ENCODE data around the gene S100A1. TPM values are rescaled to one million over a fixed set of nuclear protein-coding genes. Genes with fewer than 3 reads are reported as not detected.
"Not testable (repeated sequence)": the region's sequence is repeated elsewhere in the genome, so short reads cannot be mapped to it uniquely, and the experiment has no call there.

The S100A1 gene
- total RNA-seq, 3 donors from 2014 or later (not counting 1 experiment from before 2014, with no cell fraction given): not detected

DNA sequence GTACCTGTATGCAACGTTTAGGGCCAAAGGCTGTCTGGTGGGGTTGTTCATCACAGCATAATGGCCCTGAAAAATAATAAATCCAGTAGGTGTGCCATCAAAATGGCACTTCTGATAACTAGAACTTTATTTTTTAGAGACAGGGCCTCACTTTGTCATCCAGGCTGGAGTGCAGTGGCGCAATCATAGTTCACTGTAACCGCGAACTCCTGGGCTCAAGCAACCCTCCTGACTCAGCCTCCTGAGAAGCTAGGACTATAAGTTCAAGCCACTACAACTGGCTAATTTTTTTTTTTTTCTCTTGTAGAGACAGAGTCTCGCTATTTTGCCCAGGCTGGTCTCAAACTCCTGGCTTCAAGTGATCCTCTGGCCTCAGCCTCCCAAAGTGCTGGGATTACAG lies 35.0 kb downstream of the S100A1 start:
- Mint-ChIP-seq H3K27me3 (ENCODE audit: low read depth in 2 of 2) (no peaks in the 10 kb centered on the region), H3K4me1 (peaks cover 13 to 14% of the 10 kb centered on the region in 2 donors), H3K9me3 (no peaks in the 10 kb centered on the region), H3K36me3 (peaks cover 9% of the 10 kb centered on the region), H3K27ac (no peak overlapping the region), H3K4me3 (no peak overlapping the region)
- no peak for ATAC-seq
- no peak for TF ChIP-seq CTCF (IDR thresholded peaks at IDR 0.05)
- Histone ChIP-seq H3K4me1 (ENCODE audit: control insufficient read depth, insufficient read depth, low read length) (peaks cover 13% of the 10 kb centered on the region), H3K27me3 (ENCODE audit: control insufficient read depth, insufficient read depth, low read length) (no peaks in the 10 kb centered on the region), H3K27ac (ENCODE audit: low read length) (no peak overlapping the region), H3K4me3 (ENCODE audit: low read length) (no peak overlapping the region), H3K36me3 (ENCODE audit: control insufficient read depth, insufficient read depth, low read length) (peaks cover 77% of the 10 kb centered on the region), H3K9me3 (ENCODE audit: control insufficient read depth, insufficient read depth, low read length) (no peaks in the 10 kb centered on the region)
- intact Hi-C loops (cut with micrococcal nuclease): no loop called here
- 93% methylated on average over 5 of the region's 5 CpGs for WGBS (ENCODE audit: insufficient coverage)
- no peak for DNase-seq

DNA sequence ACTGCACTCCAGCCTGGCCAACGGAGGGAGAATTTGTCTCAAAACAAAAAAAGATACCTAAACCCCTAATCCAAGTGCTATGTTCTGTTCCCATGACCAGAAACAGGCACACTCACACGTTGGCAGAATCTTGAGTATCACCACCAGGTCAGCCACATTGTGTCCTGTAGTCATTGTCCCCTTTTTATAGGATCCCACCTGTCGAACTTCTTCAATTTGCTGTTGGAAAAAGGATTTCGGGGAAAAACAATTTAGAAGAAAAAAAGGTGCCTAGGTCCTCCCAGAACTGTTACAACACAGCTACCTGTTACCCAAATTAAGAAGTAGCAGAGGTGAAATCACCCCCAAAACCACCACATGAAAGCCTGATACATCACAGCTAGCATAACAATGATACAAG lies 39.2 kb downstream of the S100A1 start:
- H3K4me3 Mint-ChIP-seq: no peak overlapping the region
- H3K27me3 ChIP-seq (ENCODE audit: control insufficient read depth, insufficient read depth, low read length): no peaks in the 10 kb centered on the region
- H3K27me3 Mint-ChIP-seq (ENCODE audit: low read depth in 2 of 2): no peaks in the 10 kb centered on the region
- WGBS (ENCODE audit: insufficient coverage): 99% methylated on average over 4 of the region's 4 CpGs
- peak overlapping the region in 1 of 2 donors; percentile 23 for H3K27ac Mint-ChIP-seq
- peaks cover 11% of the 10 kb centered on the region for H3K36me3 Mint-ChIP-seq
- H3K9me3 Mint-ChIP-seq: no peaks in the 10 kb centered on the region
- H3K27ac ChIP-seq (ENCODE audit: low read length): no peak overlapping the region
- intact Hi-C loops (cut with micrococcal nuclease): no loop called here
- H3K4me1 Mint-ChIP-seq: peaks cover 8 to 10% of the 10 kb centered on the region in 2 donors
- DNase-seq (no peak), ATAC-seq (no peak)
- H3K9me3 ChIP-seq (ENCODE audit: control insufficient read depth, insufficient read depth, low read length): no peaks in the 10 kb centered on the region
- TF ChIP-seq CTCF (IDR thresholded peaks at IDR 0.05): no peak
- H3K36me3 ChIP-seq (ENCODE audit: control insufficient read depth, insufficient read depth, low read length): peaks cover 72% of the 10 kb centered on the region
- no peak overlapping the region for H3K4me3 ChIP-seq (ENCODE audit: low read length)
- peaks cover 20% of the 10 kb centered on the region for H3K4me1 ChIP-seq (ENCODE audit: control insufficient read depth, insufficient read depth, low read length)

DNA sequence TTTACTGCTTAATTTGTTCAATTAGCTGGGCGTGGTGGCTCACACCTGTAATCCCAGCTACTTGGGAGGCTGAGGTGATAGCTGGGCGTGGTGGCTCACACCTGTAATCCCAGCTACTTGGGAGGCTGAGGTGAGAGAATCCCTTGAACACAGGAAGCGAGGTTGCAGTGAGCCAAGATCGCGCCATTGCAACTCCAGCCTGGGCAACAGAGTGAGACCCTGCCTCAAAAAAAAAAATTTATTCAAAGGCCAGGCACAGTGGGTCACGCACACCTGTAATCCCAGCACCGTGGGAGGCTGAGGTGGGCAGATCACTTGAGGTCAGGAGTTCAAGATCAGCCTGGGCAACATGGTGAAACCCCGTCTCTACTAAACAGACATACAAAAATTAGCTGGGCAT lies 40.4 kb downstream of the S100A1 start:
- Mint-ChIP-seq H3K36me3 (peaks cover 11% of the 10 kb centered on the region), H3K27ac (peak overlapping the region in 1 of 2 donors; percentile 23)
- H3K4me3 Mint-ChIP-seq; H3K27me3 Mint-ChIP-seq (ENCODE audit: low read depth in 2 of 2); H3K4me3 ChIP-seq (ENCODE audit: low read length); H3K4me1 Mint-ChIP-seq; ATAC-seq; intact Hi-C loops (cut with micrococcal nuclease); H3K27ac ChIP-seq (ENCODE audit: low read length); H3K9me3 ChIP-seq (ENCODE audit: control insufficient read depth, insufficient read depth, low read length); H3K27me3 ChIP-seq (ENCODE audit: control insufficient read depth, insufficient read depth, low read length); DNase-seq; H3K9me3 Mint-ChIP-seq: not testable (repeated sequence)
- peaks cover 20% of the 10 kb centered on the region for H3K4me1 ChIP-seq (ENCODE audit: control insufficient read depth, insufficient read depth, low read length)
- 98% methylated on average over 8 of the region's 8 CpGs for WGBS (ENCODE audit: insufficient coverage)
- peaks cover 60% of the 10 kb centered on the region for H3K36me3 ChIP-seq (ENCODE audit: control insufficient read depth, insufficient read depth, low read length)

DNA sequence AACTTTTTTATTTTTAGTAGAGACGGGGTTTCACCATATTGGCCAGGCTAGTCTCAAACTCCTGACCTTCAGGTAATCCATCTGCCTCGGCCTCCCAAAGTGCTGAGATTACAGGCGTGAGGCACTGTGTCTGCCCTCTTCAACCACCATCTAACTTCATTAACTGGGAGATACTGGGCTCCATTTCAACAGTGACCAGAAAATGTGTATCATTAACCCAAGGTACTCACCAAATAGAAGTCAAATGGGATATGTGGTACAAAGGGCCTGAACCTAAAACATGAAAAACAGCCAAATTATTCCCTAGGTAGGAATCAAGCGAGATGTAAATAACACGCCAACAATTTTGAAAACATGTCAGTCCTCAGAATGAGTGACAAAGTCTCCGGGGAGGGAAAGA lies 41.4 kb downstream of the S100A1 start:
- H3K9me3 ChIP-seq (ENCODE audit: control insufficient read depth, insufficient read depth, low read length): no peaks in the 10 kb centered on the region
- H3K36me3 Mint-ChIP-seq: peaks cover 11% of the 10 kb centered on the region
- no peaks in the 10 kb centered on the region for H3K27me3 ChIP-seq (ENCODE audit: control insufficient read depth, insufficient read depth, low read length)
- H3K4me3 Mint-ChIP-seq: no peak overlapping the region
- DNase-seq (no peak), ATAC-seq (no peak)
- peaks cover 20% of the 10 kb centered on the region for H3K4me1 ChIP-seq (ENCODE audit: control insufficient read depth, insufficient read depth, low read length)
- no peak for TF ChIP-seq CTCF (IDR thresholded peaks at IDR 0.05)
- H3K4me1 Mint-ChIP-seq: peaks cover 8 to 10% of the 10 kb centered on the region in 2 donors
- no peaks in the 10 kb centered on the region for H3K27me3 Mint-ChIP-seq (ENCODE audit: low read depth in 2 of 2)
- no peaks in the 10 kb centered on the region for H3K9me3 Mint-ChIP-seq
- WGBS (ENCODE audit: insufficient coverage): 95% methylated on average over 6 of the region's 6 CpGs
- H3K27ac Mint-ChIP-seq: no peak overlapping the region
- intact Hi-C loops (cut with micrococcal nuclease): loop anchor here (2.0 to 10.0 kb wide), 3 partner anchors 35 to 317 kb away; partner anchors contain the start of genes CHTOP, RAB13 and SLC27A3
- H3K36me3 ChIP-seq (ENCODE audit: control insufficient read depth, insufficient read depth, low read length): peaks cover 51% of the 10 kb centered on the region
- no peak overlapping the region for H3K4me3 ChIP-seq (ENCODE audit: low read length)
- H3K27ac ChIP-seq (ENCODE audit: low read length): no peak overlapping the region

Measured in natural killer cell (primary cell).